ENCODE results near the gene CNTNAP5. TPM values are rescaled to one million over a fixed set of nuclear protein-coding genes. Genes with fewer than 3 reads are reported as not detected.

CNTNAP5 gene
- total RNA-seq, 1 donor from 2014 or later: 22.0 TPM

DNA sequence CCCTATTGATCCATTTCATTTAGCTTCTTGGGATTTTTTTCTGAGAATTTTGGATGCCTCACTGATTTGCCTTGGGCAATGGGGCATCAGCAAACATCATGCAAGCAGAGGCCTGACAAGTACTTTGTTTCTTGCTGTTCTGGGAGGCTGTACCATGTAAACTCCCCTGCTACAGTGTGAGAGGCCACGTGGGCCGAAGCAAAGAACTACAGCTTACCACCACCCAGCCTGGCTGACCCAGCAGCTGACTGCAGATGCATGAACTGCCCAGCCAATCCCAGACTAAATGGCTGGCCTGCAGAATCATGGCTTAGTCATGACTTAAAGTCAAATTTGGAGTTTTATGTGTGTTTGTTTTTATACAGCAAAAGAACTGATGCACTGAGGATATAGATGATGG is 579.9 kb downstream of the CNTNAP5 start:
- no peaks in the 10 kb centered on the region for H3K27me3 Mint-ChIP-seq (ENCODE audit: unreplicated experiment)
- H3K9me3 Mint-ChIP-seq (ENCODE audit: unreplicated experiment): peaks cover 3% of the 10 kb centered on the region
- peaks cover 3% of the 10 kb centered on the region for H3K36me3 Mint-ChIP-seq (ENCODE audit: unreplicated experiment)
- no peak overlapping the region for H3K4me3 Mint-ChIP-seq (ENCODE audit: unreplicated experiment)
- no peak overlapping the region for H3K27ac Mint-ChIP-seq (ENCODE audit: unreplicated experiment)
- DNase-seq: no peak
- peaks cover 6% of the 10 kb centered on the region for H3K4me1 Mint-ChIP-seq (ENCODE audit: low read depth, unreplicated experiment)
- TF ChIP-seq, protein P1, sequence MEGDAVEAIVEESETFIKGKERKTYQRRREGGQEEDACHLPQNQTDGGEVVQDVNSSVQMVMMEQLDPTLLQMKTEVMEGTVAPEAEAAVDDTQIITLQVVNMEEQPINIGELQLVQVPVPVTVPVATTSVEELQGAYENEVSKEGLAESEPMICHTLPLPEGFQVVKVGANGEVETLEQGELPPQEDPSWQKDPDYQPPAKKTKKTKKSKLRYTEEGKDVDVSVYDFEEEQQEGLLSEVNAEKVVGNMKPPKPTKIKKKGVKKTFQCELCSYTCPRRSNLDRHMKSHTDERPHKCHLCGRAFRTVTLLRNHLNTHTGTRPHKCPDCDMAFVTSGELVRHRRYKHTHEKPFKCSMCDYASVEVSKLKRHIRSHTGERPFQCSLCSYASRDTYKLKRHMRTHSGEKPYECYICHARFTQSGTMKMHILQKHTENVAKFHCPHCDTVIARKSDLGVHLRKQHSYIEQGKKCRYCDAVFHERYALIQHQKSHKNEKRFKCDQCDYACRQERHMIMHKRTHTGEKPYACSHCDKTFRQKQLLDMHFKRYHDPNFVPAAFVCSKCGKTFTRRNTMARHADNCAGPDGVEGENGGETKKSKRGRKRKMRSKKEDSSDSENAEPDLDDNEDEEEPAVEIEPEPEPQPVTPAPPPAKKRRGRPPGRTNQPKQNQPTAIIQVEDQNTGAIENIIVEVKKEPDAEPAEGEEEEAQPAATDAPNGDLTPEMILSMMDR (IDR thresholded peaks at IDR 0.05; ENCODE audit: partially characterized antibody, unreplicated experiment): no peak

DNA sequence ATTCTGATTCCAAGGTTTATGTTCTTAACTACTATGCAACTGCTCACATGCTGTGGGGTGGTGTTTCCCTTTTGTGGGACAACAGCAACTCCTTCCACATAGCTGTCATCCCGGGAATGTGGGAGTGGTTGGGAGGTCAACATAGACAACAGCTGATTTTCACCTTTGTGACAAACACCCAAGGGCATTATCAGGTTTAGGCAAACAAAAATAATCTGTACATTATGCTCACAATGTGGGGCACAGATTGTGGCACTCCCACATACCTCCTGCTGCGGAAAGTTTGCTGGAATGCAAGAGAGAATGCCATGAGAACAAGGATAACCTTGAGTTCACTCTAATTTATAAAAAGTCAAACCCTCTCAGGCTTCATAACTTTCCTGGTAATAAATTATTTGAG is 582.6 kb downstream of the CNTNAP5 start:
- TF ChIP-seq, protein P1 (IDR thresholded peaks at IDR 0.05; ENCODE audit: partially characterized antibody, unreplicated experiment): no peak
- Mint-ChIP-seq H3K27ac (ENCODE audit: unreplicated experiment) (no peak overlapping the region), H3K4me1 (ENCODE audit: low read depth, unreplicated experiment) (peaks cover 9% of the 10 kb centered on the region), H3K27me3 (ENCODE audit: unreplicated experiment) (no peaks in the 10 kb centered on the region), H3K4me3 (ENCODE audit: unreplicated experiment) (no peak overlapping the region), H3K36me3 (ENCODE audit: unreplicated experiment) (peaks cover 3% of the 10 kb centered on the region), H3K9me3 (ENCODE audit: unreplicated experiment) (peaks cover 3% of the 10 kb centered on the region)
- no peak for DNase-seq

- Mint-ChIP-seq H3K4me1 (ENCODE audit: low read depth, unreplicated experiment) (peaks cover 11% of the 10 kb centered on the region), H3K36me3 (ENCODE audit: unreplicated experiment) (peaks cover 3% of the 10 kb centered on the region), H3K4me3 (ENCODE audit: unreplicated experiment) (no peak overlapping the region), H3K27me3 (ENCODE audit: unreplicated experiment) (peaks cover 2% of the 10 kb centered on the region), H3K9me3 (ENCODE audit: unreplicated experiment) (peaks cover 2% of the 10 kb centered on the region), H3K27ac (ENCODE audit: unreplicated experiment) (no peak overlapping the region)
- TF ChIP-seq, protein P1 (IDR thresholded peaks at IDR 0.05; ENCODE audit: partially characterized antibody, unreplicated experiment): no peak
- DNase-seq: no peak
Measured at GRCh38 chr2:124609667-124610066, 584.6 kb downstream of the CNTNAP5 start.

DNA sequence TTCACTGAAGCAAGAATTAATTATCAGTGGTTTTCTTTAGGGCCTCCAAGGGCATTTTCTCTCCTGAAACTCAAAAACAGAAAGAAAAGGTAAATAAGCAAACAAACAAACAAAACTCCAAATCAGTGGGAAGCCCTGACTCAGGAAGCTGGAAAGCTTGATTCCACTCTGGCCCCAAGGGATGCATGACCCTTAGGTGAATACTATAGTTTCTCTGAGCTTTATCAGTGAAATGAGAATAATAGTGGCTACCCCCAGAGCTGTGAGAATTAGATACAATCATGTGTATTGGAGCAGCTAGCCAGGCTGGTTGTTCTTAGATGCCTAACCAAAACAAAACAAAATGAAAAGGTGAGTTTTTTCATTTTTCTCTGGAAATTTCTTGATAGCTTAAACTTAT is 585.1 kb downstream of the CNTNAP5 start:
- DNase-seq: no peak
- TF ChIP-seq, protein P1 (IDR thresholded peaks at IDR 0.05; ENCODE audit: partially characterized antibody, unreplicated experiment): no peak
- H3K4me3 Mint-ChIP-seq (ENCODE audit: unreplicated experiment): no peak overlapping the region
- H3K27me3 Mint-ChIP-seq (ENCODE audit: unreplicated experiment): peaks cover 2% of the 10 kb centered on the region
- H3K27ac Mint-ChIP-seq (ENCODE audit: unreplicated experiment): no peak overlapping the region
- peaks cover 3% of the 10 kb centered on the region for H3K36me3 Mint-ChIP-seq (ENCODE audit: unreplicated experiment)
- H3K4me1 Mint-ChIP-seq (ENCODE audit: low read depth, unreplicated experiment): peaks cover 11% of the 10 kb centered on the region
- H3K9me3 Mint-ChIP-seq (ENCODE audit: unreplicated experiment): peaks cover 2% of the 10 kb centered on the region

GRCh38 chr2:124610866-124611265 is 585.8 kb downstream of the CNTNAP5 start:
- Mint-ChIP-seq H3K36me3 (ENCODE audit: unreplicated experiment) (peaks cover 3% of the 10 kb centered on the region), H3K9me3 (ENCODE audit: unreplicated experiment) (peaks cover 2% of the 10 kb centered on the region), H3K4me3 (ENCODE audit: unreplicated experiment) (no peak overlapping the region), H3K27me3 (ENCODE audit: unreplicated experiment) (peaks cover 2% of the 10 kb centered on the region), H3K27ac (ENCODE audit: unreplicated experiment) (no peak overlapping the region), H3K4me1 (ENCODE audit: low read depth, unreplicated experiment) (peaks cover 11% of the 10 kb centered on the region)
- no peak for DNase-seq
- TF ChIP-seq, protein P1 (IDR thresholded peaks at IDR 0.05; ENCODE audit: partially characterized antibody, unreplicated experiment): no peak
